ENCODE data around the gene RNF150.

The RNF150 gene

GRCh38 chr4:141021397-141022110 lies 111.7 kb downstream of the RNF150 start:
- no peak for DNase-seq

GRCh38 chr4:141020801-141021261 lies 112.4 kb downstream of the RNF150 start:
- no peak for DNase-seq

GRCh38 chr4:141019768-141020167 lies 113.5 kb downstream of the RNF150 start:
- DNase-seq: no peak

- no peak for DNase-seq
Observed at GRCh38 chr4:141016117-141016798, 117.0 kb downstream of the RNF150 start.

- DNase-seq: no peak
Observed at GRCh38 chr4:141013899-141014298, 119.4 kb downstream of the RNF150 start.

- DNase-seq: no peak
Observed at GRCh38 chr4:141011901-141012315, 121.4 kb downstream of the RNF150 start.

- DNase-seq: no peak
Observed at GRCh38 chr4:141009931-141010330, 123.3 kb downstream of the RNF150 start.

- no peak for DNase-seq
Observed at GRCh38 chr4:141009129-141009528, 124.1 kb downstream of the RNF150 start.

- no peak for DNase-seq
Observed at GRCh38 chr4:141006242-141006802, 126.9 kb downstream of the RNF150 start.

- no peak for DNase-seq
Observed at GRCh38 chr4:141004823-141005222, 128.4 kb downstream of the RNF150 start.

GRCh38 chr4:141003193-141003592 lies 130.1 kb downstream of the RNF150 start:
- no peak for DNase-seq

- DNase-seq: no peak
Observed at GRCh38 chr4:141002323-141002805, 130.9 kb downstream of the RNF150 start.

- DNase-seq: no peak
Observed at GRCh38 chr4:140996766-140997165, 136.5 kb downstream of the RNF150 start.

GRCh38 chr4:140995058-140995457 lies 138.2 kb downstream of the RNF150 start:
- no peak for DNase-seq

GRCh38 chr4:140994015-140994414 lies 139.3 kb downstream of the RNF150 start:
- DNase-seq: no peak

- DNase-seq: no peak
Observed at GRCh38 chr4:140993370-140993769, 139.9 kb downstream of the RNF150 start.

GRCh38 chr4:140989944-140990343 lies 143.3 kb downstream of the RNF150 start:
- no peak for DNase-seq

GRCh38 chr4:140986045-140986444 lies 147.2 kb downstream of the RNF150 start:
- DNase-seq: no peak

GRCh38 chr4:140982613-140983340 lies 150.5 kb downstream of the RNF150 start:
- no peak for DNase-seq

GRCh38 chr4:140980426-140981200 lies 152.7 kb downstream of the RNF150 start:
- DNase-seq: no peak

GRCh38 chr4:140976768-140977167 lies 156.5 kb downstream of the RNF150 start:
- DNase-seq: no peak

- DNase-seq: no peak
Observed at GRCh38 chr4:140971077-140971792, 162.0 kb downstream of the RNF150 start.
